ENCODE data around the gene CACNA2D4.

Gene CACNA2D4

DNA sequence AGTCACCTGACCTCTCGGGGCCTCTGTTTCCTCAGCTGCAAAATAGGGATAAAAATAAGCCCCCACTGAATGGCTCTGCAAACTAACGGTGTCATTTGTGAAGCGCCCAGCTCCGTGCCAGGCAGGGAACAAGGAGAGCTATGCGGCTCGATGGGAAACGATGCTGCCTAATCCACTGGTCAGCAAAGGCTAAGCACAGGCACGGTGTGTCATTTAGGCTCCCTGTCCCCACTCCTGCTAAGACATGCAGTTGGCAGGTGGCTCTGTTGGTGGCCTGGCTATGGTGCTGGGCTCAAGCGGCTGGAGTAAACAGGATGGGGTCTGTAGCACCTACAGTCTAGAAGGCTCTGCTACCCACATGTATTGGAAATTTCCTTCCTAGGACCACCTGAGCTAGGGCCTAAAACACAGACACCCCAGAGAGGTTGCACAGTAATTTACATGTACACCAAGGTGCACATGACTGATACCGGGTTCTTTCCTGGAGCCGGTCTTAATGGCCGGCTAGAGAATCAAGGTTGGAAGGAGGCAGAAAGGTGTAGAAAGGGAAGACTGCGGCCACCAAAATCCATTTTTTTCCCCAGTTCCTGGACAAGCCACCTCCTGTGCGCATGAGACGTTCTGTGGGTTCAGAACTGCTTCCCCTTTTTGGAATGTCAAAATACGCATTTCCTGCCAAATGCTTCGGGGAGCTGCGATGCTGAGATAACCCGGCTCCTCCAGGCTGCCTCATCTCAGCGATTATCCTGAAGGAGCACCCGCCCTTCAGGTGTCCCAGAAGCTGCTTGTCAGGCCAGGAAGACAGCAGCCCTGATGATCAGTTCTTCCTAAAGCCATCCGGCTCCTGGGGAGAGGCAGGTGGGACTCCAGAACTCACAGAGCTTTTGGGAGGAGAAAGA, 1.0 kb downstream of the CACNA2D4 start:
- DNase-seq = peak; percentile 84

DNA sequence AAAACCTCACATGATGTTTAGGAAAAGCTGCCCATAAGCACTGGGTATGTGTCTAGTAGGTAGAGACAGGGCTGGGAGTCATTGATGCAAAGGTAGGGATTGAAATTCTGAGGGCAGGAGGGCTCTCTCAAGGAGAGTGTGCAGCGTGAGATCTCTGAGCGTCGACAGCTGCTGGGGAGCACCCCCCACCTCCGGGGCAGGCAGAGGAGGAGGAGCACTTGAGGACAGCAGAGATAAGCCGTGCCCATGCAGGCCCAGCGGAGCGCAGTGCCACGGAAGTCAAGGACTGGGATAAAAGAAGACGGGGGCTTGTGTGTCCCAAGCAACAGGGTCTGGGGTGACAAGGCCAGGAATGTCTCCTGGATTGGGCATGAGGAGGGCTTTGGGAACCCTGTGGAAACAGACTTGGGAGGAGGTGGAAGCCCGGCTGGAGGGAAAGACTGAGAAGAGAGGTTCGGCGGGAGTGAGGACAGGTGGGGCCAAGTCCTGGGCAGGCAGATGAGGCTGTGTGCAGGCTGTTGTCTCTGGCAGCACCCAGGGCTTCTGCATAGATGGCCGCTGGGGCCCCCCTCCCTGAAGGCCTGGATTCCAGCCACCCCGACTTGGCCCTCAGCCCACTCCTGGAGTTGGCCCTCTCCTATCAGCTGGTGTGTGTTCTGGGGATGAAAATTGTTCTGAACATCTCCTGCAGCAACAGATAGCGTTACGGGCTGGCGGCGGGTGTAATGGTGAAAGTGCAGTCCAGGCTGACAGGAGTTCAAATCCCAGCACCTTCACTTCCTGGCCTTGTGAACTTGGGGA, 1.9 kb downstream of the CACNA2D4 start:
- peak; percentile 39 for DNase-seq

- peak; percentile 79 for DNase-seq
Observed at GRCh38 chr12:1915082-1915968, 3.1 kb downstream of the CACNA2D4 start.

GRCh38 chr12:1914114-1914911, 4.1 kb downstream of the CACNA2D4 start:
- DNase-seq = no peak

DNA sequence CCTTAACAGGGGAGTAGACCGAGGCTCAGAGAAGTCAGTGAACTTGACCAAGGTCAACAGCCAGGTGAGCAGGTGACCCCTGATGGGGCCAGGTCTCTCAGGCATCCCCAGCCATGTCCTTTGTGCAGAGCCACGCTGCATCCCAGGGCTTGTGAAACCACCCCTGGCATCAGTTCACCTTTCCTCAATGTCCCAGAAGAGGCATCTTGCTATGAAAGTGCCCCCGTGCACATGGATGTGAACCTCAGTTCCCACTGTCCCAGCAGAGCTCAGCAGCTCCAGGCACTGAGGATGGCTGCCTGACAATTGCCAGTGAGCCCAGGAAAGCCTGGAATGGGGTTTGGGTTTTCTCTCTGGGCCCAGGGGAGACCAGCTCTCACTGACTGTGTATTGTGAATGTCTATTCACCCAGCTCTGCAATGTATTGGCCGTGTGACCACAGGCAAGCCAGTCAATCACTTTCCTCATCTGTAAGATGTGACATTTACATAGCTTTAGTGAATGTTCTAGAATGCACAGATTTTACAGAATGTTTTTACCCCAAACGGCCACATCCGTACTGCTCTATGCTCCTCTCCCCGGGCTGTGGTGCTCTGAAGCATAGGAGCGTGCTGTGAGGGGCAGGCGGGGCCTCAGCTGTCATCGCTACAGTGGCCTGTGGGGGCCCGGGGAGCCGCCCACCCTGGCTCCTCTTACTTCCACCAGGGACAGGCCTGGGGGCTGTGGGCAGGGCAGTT, 4.9 kb downstream of the CACNA2D4 start:
- no peak for DNase-seq

- no peak for DNase-seq
Observed at GRCh38 chr12:1912580-1913376, 5.7 kb downstream of the CACNA2D4 start.

DNA sequence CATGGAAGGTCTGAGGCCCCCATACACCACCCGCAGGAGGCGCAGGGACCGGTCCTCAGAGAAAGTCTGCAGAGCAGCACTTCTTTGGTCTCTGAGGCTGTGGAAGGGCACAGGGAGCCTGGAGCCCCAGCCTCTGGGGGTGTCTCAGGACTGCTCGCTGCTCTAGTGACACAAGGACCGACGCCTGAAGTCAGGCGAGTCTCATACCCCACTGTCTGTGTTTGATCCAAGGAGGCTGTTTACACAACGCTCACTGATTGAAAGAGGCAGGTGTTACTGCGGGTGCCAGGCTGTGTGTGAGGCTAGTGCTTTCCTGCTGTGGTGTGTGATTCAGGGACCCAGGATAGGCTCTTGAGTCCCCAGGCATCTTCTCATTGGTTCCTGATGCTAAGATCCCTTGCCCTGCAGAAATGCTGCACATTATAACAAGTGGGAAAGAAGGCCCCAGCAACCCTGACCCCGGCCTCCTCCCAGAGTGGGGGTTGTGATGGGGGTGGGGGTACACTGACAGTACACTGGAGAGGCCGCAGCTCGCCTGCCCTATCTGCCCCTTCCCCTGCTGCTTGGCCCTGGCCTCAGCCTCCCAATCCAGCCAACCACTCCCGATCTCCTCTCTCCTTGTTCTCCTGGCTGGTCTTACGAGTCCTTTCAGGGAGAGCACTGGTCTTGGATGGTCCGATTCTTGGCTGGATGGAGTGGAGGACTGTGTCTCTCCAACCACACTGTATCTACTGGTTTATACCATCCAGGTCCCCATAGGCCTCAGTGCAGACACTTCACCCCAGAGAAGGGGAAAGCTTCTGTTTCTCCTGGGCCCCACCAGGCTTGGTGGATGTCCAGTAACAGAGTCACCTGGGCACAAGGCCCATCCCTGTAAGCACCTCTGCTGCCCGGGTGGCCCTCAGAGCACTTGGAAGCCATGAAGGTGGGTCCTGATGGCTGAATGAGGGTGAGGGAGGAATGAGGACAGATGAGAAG, 6.6 kb downstream of the CACNA2D4 start:
- DNase-seq = no peak

GRCh38 chr12:1910468-1910867, 8.0 kb downstream of the CACNA2D4 start:
- DNase-seq = no peak

- no peak for DNase-seq
Observed at GRCh38 chr12:1908758-1909157, 9.7 kb downstream of the CACNA2D4 start.

- no peak for DNase-seq
Observed at GRCh38 chr12:1907652-1908611, 10.5 kb downstream of the CACNA2D4 start.

DNA sequence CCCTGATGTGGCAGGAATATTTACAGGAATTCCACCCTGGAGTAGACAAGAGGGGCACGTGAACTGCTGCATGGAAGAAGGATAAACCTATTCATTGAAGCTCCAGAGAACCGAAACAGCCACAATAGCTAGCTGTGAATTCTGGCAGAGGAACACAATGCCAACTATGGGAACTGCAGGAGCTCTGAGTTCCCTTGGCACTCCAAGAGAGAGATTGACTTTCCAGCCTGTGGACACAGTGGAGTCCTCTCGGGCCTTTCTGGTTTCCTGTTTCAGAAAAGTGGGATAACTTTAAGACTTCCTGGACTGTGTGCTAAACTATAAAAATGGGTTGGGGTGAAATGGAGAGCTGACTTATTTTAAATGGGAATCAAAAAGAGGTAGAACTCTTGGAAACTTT, 11.9 kb downstream of the CACNA2D4 start:
- DNase-seq = no peak

DNA sequence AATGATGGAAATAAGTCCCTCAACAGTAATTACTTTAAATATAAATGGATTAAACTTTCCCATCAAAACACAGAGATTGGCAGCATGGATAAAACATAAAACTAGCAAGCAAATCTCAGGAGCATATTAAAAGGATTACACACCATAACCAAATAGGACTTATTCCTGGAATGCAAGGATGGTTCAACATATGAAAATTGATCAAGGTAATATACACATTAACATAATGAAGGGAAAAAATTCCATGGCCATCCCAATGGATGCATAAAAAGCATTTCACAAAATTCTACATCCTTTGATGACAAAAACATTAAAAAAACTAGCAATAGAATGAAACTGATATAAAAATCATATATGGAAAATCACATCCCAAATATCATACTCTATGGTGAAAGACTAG, 13.6 kb downstream of the CACNA2D4 start:
- DNase-seq = no peak

DNA sequence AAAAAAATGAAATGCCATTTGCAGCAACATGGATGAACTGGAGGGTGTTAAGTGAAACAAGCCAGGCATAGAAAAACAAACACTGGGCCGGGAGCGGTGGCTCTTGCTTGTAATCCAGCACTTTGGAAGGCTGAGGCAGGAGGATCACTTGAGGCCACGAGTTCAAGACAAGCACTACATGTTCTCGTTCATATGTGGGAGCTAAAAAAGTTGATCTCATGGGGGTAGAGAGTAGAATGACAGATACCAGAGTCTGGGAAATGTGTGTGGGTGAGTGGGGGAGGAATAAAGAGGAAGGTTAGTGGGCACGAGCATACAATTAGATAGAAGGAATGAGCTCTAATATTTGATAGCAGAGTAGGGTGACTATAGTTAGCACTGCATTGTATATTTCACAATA, 21.5 kb downstream of the CACNA2D4 start:
- no peak for DNase-seq

- DNase-seq = no peak
Observed at GRCh38 chr12:1890810-1891209, 27.6 kb downstream of the CACNA2D4 start.

DNA sequence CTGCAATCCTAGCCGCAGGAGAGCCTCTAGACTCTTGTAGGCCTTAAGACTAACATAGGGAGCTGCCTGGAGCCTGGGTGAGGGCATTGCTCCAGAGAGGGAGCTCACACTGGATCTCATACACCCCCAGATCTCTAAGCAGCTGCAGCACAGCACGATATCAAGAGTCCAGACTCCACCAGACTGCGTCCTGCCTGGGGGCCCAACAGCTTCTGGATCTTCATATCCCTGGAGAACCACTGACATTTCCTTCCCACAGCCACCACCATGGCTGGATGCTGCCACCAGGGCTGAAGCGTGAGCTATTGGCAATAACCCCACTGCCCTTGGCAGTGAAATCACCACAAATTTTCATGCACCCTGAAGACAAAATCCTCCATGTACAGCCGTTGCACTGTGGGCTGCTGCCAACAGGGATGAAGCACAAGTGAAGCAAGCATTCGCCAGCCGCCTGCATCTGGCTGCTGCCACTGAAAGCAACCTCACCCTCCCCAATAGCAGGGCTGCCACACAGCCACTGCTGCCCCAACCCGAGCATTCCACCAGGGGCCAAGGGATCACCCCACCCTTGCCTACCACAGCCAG, 28.2 kb downstream of the CACNA2D4 start:
- DNase-seq = no peak

DNA sequence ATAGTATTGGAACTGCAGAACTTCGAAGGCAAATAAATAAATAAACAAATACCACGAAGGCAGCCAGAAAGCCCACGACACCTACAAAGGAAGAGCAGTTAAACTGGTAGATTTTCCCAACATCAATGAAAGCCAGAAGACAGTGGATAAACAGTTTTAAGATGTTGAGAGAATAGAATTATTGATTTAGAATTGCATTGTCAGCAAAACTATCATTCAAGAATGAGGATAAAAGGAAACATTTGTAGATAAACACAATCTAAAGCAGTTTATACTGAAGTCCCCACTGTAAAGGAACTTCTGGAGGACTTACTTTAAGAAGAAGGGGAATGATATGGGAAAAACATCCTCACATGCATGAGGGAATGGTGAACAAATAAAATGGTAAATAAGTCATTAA, 29.5 kb downstream of the CACNA2D4 start:
- DNase-seq = no peak

DNA sequence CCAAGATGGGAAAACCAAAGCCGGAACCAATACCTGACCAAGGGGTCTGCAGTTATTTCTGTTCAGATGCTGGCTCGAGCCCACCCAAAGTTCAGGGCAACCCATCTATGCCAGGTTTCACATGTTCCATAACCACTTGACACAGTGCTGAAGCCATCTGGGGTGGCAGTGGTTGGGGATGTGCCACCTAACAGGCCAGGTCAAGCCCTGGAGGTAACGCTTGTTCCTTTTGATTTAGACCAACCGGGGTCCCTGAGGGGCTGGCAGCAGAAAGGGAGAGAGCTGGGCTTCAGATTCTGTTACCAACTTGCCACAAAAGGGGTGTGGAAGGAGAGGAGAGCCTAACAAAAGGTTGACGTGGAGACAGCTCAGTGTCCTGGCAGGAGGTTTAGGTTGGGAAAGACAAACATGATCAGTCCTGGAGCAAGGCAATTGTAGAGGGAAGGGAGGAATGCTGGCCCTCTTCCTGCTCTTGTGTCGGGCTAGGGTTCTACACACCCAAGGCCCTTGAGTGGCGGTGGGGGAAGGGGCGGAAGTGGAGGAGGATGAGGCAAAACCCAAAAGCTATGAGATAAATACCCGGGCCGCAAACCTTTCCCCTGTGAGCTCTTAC, 31.9 kb downstream of the CACNA2D4 start:
- no peak for DNase-seq
